Stomach (tissue), 4 donors: ENCODE data around the gene LNPEP.

Experiments used
- EP300 ChIP-seq: sonication (generic); formaldehyde crosslinking; IDR thresholded peaks from one replicate; pipeline ENCODE4 v1.6.1; 2017; ENCODE audit warnings: antibody characterized with exemption
- POLR2A ChIP-seq, 4 donors: fragments of 450-650 bp; IDR thresholded peaks; one replicate each; pipeline ENCODE4 v1.6.1; 2016; ENCODE audit warnings: antibody characterized with exemption in 4 of 4, control low read depth in 2 of 4, mild to moderate bottlenecking in 1 of 4, moderate library complexity in 1 of 4
- POLR2AphosphoS5 ChIP-seq, 3 donors: sonication (generic); formaldehyde crosslinking; IDR thresholded peaks; one replicate each; pipeline ENCODE4 v1.6.1; 2016; ENCODE audit warnings: antibody characterized with exemption in 3 of 3
- TF ChIP-seq, protein P1 (sequence below), 7 experiments: fragments of 450-650 bp in 4 of 7; fragments of 200-600 bp in 3 of 7; sonication (generic) in 3 of 7; IDR thresholded peaks; one replicate each; pipeline ENCODE4 v1.5.1; 2016 to 2019; ENCODE audit warnings: antibody characterized with exemption in 7 of 7, control low read depth in 2 of 7, mild to moderate bottlenecking in 1 of 7

DNA sequence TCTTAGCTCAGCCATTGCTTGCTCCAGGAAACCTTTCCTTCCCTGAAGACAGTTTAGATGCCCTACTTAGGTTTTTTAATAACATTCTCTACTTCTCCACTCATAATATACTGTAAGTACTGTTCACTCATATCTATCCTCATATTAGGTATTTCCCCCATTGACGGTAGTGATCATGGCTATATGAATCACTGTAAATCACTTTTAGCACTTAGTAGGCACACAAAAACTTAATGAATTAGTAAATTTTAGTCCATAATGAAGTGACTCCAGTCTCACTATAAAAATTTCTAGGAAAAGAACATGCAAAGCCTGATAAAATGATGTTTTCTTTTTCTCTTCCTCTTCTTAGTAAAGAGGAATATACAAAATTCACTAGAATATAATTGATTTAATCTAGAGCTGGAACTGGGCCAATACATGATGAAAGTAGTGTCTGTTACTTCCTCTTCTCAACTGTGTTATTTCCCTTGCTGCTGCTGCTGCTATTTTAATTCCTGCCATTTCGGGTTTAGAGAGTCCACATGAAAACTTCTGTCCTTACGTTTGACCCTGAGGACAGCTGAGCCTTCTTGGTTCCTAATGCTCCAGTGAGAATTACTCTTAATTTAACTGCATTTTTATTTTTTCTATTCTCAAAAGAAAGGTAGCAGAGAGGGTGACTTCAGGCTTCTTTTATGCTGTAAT lies 73.5 kb downstream of the LNPEP start:
- TF ChIP-seq, protein P1, sequence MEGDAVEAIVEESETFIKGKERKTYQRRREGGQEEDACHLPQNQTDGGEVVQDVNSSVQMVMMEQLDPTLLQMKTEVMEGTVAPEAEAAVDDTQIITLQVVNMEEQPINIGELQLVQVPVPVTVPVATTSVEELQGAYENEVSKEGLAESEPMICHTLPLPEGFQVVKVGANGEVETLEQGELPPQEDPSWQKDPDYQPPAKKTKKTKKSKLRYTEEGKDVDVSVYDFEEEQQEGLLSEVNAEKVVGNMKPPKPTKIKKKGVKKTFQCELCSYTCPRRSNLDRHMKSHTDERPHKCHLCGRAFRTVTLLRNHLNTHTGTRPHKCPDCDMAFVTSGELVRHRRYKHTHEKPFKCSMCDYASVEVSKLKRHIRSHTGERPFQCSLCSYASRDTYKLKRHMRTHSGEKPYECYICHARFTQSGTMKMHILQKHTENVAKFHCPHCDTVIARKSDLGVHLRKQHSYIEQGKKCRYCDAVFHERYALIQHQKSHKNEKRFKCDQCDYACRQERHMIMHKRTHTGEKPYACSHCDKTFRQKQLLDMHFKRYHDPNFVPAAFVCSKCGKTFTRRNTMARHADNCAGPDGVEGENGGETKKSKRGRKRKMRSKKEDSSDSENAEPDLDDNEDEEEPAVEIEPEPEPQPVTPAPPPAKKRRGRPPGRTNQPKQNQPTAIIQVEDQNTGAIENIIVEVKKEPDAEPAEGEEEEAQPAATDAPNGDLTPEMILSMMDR (IDR thresholded peaks at IDR 0.05) = no peak
- TF ChIP-seq EP300 (no peak), POLR2AphosphoS5 (IDR thresholded peaks at IDR 0.05) (no peak), POLR2A (IDR thresholded peaks at IDR 0.05) (no peak)
